ENCODE measurements around the gene NPIPA7.
"Not testable (repeated sequence)": the region's sequence is repeated elsewhere in the genome, so short reads cannot be mapped to it uniquely, and the experiment has no call there.

- not testable (repeated sequence) for TF ChIP-seq CTCF (conservative IDR thresholded peaks at IDR 0.05; ENCODE audit: low read depth, low read length); EZH2 (IDR thresholded peaks at IDR 0.05; ENCODE audit: low read length, unreplicated experiment); EZH2phosphoT487 (IDR thresholded peaks at IDR 0.05; ENCODE audit: borderline replicate concordance, low read length)
These were observed 62.5 kb downstream of the NPIPA7 start for GRCh38 chr16:16441401-16441800.

Measured in PC-3 (cell line).